Naive thymus-derived CD4-positive, alpha-beta T cell (primary cell): ENCODE data around the gene SEC24C. TPM values are rescaled to one million over a fixed set of nuclear protein-coding genes. Genes with fewer than 3 reads are reported as not detected.

Source experiments
- ATAC-seq: fragments of 150-1000 bp; cut with Tn5 transposase; 2 replicates; pipeline ENCODE4 v1.10.0; 2021; ENCODE audit warnings: mild to moderate bottlenecking, moderate library complexity
- CTCF ChIA-PET: fragments of 350-600 bp; sonication (Branson Sonifier 250); formaldehyde crosslinking; loops from one replicate; lab custom pipeline; 2021; ENCODE audit warnings: antibody characterized with exemption; lab: Charles Lee
- POLR2A ChIA-PET: fragments of 350-600 bp; sonication (Branson Sonifier 250); formaldehyde crosslinking; loops from one replicate; lab custom pipeline; 2021; ENCODE audit warnings: antibody characterized with exemption, inconsistent platforms; lab: Charles Lee
- DNase-seq, 9 donors: peaks; one replicate each; pipeline versions ENCODE4 v3.0.0 to v3.0.0-alpha.2; 2020 to 2022; ENCODE audit warnings: mixed read lengths in 1 of 9
- H3K27ac ChIP-seq: one replicate; pipeline ENCODE4 v1.7.0; 2013; ENCODE audit warnings: mild to moderate bottlenecking, low read depth, low read length, moderate library complexity
- H3K27me3 ChIP-seq, 2 donors: one replicate each; pipeline ENCODE4 v1.7.0; 2013; ENCODE audit warnings: low read length in 2 of 2, mild to moderate bottlenecking in 2 of 2, moderate library complexity in 2 of 2; ENCODE audit not compliant: control insufficient read depth in 2 of 2, insufficient read depth in 2 of 2
- H3K36me3 ChIP-seq, 3 experiments: 1 replicate in 2 of 3; 2 replicates in 1 of 3; pipeline ENCODE4 v1.7.0; 2013; ENCODE audit warnings: low read length in 3 of 3, mild to moderate bottlenecking in 3 of 3, moderate library complexity in 1 of 3; ENCODE audit not compliant: insufficient read depth in 3 of 3, control insufficient read depth in 2 of 3
- H3K4me1 ChIP-seq, 2 donors: one replicate each; pipeline ENCODE4 v1.7.0; 2013; ENCODE audit warnings: low read length in 2 of 2, mild to moderate bottlenecking in 2 of 2, moderate library complexity in 1 of 2; ENCODE audit not compliant: control insufficient read depth in 2 of 2, insufficient read depth in 2 of 2
- H3K4me3 ChIP-seq: 2 replicates; pipeline ENCODE4 v1.7.0; 2013; ENCODE audit warnings: mild to moderate bottlenecking, low read length
- H3K9me3 ChIP-seq, 3 experiments: 1 replicate in 2 of 3; 2 replicates in 1 of 3; pipeline ENCODE4 v1.7.0; 2013; ENCODE audit warnings: low read length in 3 of 3; ENCODE audit not compliant: control insufficient read depth in 2 of 3
- H3K27ac Mint-ChIP-seq, 9 donors: one replicate each; pipeline ENCODE4 v1.8.0; 2020 to 2022; ENCODE audit warnings: mixed read lengths in 9 of 9, mild to moderate bottlenecking in 8 of 9, moderate library complexity in 5 of 9, inconsistent platforms in 2 of 9
- H3K27me3 Mint-ChIP-seq, 5 donors: one replicate each; pipeline ENCODE4 v1.8.0; 2021 to 2022; ENCODE audit warnings: mixed read lengths in 5 of 5, mild to moderate bottlenecking in 1 of 5
- H3K36me3 Mint-ChIP-seq, 5 donors: one replicate each; pipeline ENCODE4 v1.8.0; 2020 to 2022; ENCODE audit warnings: mixed read lengths in 5 of 5, mild to moderate bottlenecking in 3 of 5, inconsistent platforms in 1 of 5
- H3K4me1 Mint-ChIP-seq, 7 donors: one replicate each; pipeline ENCODE4 v1.8.0; 2020 to 2022; ENCODE audit warnings: mixed read lengths in 7 of 7, mild to moderate bottlenecking in 3 of 7, inconsistent platforms in 1 of 7
- H3K4me3 Mint-ChIP-seq, 10 donors: one replicate each; pipeline ENCODE4 v1.8.0; 2020 to 2022; ENCODE audit warnings: mild to moderate bottlenecking in 10 of 10, mixed read lengths in 10 of 10, moderate library complexity in 6 of 10, inconsistent platforms in 2 of 10
- H3K9me3 Mint-ChIP-seq, 11 donors: one replicate each; pipeline ENCODE4 v1.8.0; 2020 to 2022; ENCODE audit warnings: mixed read lengths in 11 of 11, mild to moderate bottlenecking in 4 of 11, inconsistent platforms in 1 of 11, moderate library complexity in 1 of 11
- intact Hi-C, 2 donors: fragments of 100-400 bp; cut with micrococcal nuclease; formaldehyde crosslinking; loops; one replicate each; pipeline ENCODE4 v1.15.1; 2023
- polyA plus RNA-seq, 2 donors: library from polyadenylated mRNA; unstranded; fragments of 300-500 nt; fragmentation: Illumina TruSeq; gene quantifications; one replicate each; pipeline ENCODE4 v1.2.3, GENCODE V29; 2021
- total RNA-seq, 6 experiments: library from RNA in 5 of 6; stranded (reverse) in 5 of 6; gene quantifications; 1 replicate in 5 of 6; 2 replicates in 1 of 6; pipeline ENCODE4 v1.2.3 and lab custom pipeline; 2021 to 2026

The SEC24C gene
- total and polyA plus RNA-seq, 7 experiments from 2014 or later: 23.3 to 122 (median 82.2) TPM

GRCh38 chr10:73746721-73747120 lies 2.5 kb downstream of the SEC24C start:
- no peaks in the 10 kb centered on the region for H3K27me3 ChIP-seq
- Mint-ChIP-seq H3K27ac (peak overlapping the region in 3 of 9 donors; percentile 48 to 70 (median 63)), H3K4me1 (peaks cover 33 to 70% (median 60%) of the 10 kb centered on the region in 7 donors), H3K27me3 (no peaks in the 10 kb centered on the region), H3K9me3 (no peaks in the 10 kb centered on the region), H3K4me3 (peak overlapping the region; percentile 32 to 100 (median 66)), H3K36me3 (peaks cover 8 to 26% (median 22%) of the 10 kb centered on the region in 5 donors)
- intact Hi-C loops: loop anchor here in 1 of 2 donors (10.0 kb wide), 1 partner anchor 1468 kb away; the partner anchor contains the start of gene VDAC2
- ChIA-PET POLR2A (interaction anchor here (0.6 to 2.1 kb wide), 6 partner anchors 9 to 1662 kb away, joined by 3 to 8 read pairs (median 4); a partner anchor contains a TSS), CTCF (no interaction called here)
- H3K4me1 ChIP-seq: peaks cover 22 to 42% of the 10 kb centered on the region in 2 donors
- DNase-seq (no peak), ATAC-seq (no peak)
- H3K27ac ChIP-seq: no peak overlapping the region
- no peak overlapping the region for H3K4me3 ChIP-seq
- H3K36me3 ChIP-seq: peaks cover 3 to 40% (median 5%) of the 10 kb centered on the region in 3 experiments
- no peaks in the 10 kb centered on the region for H3K9me3 ChIP-seq

DNA sequence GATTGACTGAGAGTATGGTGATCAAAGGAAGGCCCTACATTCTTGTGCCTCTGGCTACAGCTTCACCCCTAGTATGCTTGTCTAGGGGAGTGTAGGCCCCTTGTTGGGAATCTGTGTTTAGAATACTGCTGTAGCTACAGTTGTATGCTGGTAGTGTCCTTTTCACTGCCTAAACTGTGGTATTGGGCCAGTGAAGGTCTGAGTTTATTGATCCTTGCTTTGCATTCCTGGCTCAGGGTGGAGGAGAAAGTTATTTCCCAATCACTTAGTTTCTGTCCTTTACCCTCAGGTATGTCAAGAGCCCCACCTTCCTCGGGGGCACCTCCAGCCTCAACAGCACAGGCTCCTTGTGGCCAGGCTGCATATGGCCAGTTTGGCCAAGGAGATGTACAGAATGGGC lies 6.6 kb downstream of the SEC24C start:
- Histone ChIP-seq H3K4me1 (peaks cover 7 to 28% of the 10 kb centered on the region in 2 donors), H3K4me3 (no peak overlapping the region), H3K27me3 (no peaks in the 10 kb centered on the region), H3K27ac (peak overlapping the region; percentile 17), H3K9me3 (no peaks in the 10 kb centered on the region), H3K36me3 (peaks cover 17 to 69% (median 33%) of the 10 kb centered on the region in 3 experiments)
- Mint-ChIP-seq H3K27me3 (no peaks in the 10 kb centered on the region), H3K27ac (peak overlapping the region in 1 of 9 donors; percentile 23), H3K9me3 (no peaks in the 10 kb centered on the region), H3K4me1 (peaks cover 33 to 51% (median 46%) of the 10 kb centered on the region in 7 donors), H3K4me3 (no peak overlapping the region), H3K36me3 (peaks cover 8 to 42% (median 32%) of the 10 kb centered on the region in 5 donors)
- intact Hi-C loops: no loop called here
- DNase-seq: no peak
- ATAC-seq: no peak
- ChIA-PET POLR2A (interaction anchor here (0.7 kb wide), 1 partner anchor 9 kb away, joined by 3 read pairs; no protein-coding TSS in a partner anchor), CTCF (interaction anchor here (1.5 kb wide), 1 partner anchor 18 kb away, joined by 4 read pairs; no protein-coding TSS in a partner anchor)

GRCh38 chr10:73756183-73756582 lies 12.0 kb downstream of the SEC24C start:
- Mint-ChIP-seq H3K36me3 (peaks cover 0 to 44% (median 28%) of the 10 kb centered on the region in 5 donors), H3K4me1 (peaks cover 25 to 53% (median 50%) of the 10 kb centered on the region in 7 donors), H3K27me3 (no peaks in the 10 kb centered on the region), H3K9me3 (no peaks in the 10 kb centered on the region), H3K4me3 (no peak overlapping the region), H3K27ac (peak overlapping the region in 5 of 9 donors; percentile 13 to 81 (median 15))
- no peak overlapping the region for H3K4me3 ChIP-seq
- POLR2A ChIA-PET: interaction anchor here (0.7 to 1.4 kb wide), 4 partner anchors 10 to 16 kb away, joined by 3 to 4 read pairs (median 4); a partner anchor contains a TSS
- DNase-seq (no peak), ATAC-seq (no peak)
- CTCF ChIA-PET: no interaction called here
- intact Hi-C loops: no loop called here
- no peaks in the 10 kb centered on the region for H3K9me3 ChIP-seq
- H3K27ac ChIP-seq: no peak overlapping the region
- peaks cover 10 to 32% of the 10 kb centered on the region in 2 donors for H3K4me1 ChIP-seq
- peaks cover 20 to 69% (median 44%) of the 10 kb centered on the region in 3 experiments for H3K36me3 ChIP-seq
- no peaks in the 10 kb centered on the region for H3K27me3 ChIP-seq

GRCh38 chr10:73758704-73759511 lies 14.7 kb downstream of the SEC24C start:
- peaks cover 22 to 54% (median 41%) of the 10 kb centered on the region in 7 donors for H3K4me1 Mint-ChIP-seq
- Histone ChIP-seq H3K9me3 (no peaks in the 10 kb centered on the region), H3K36me3 (peaks cover 24 to 70% (median 40%) of the 10 kb centered on the region in 3 experiments), H3K27ac (peak overlapping the region; percentile 56), H3K27me3 (no peaks in the 10 kb centered on the region), H3K4me1 (peaks cover 10 to 59% of the 10 kb centered on the region in 2 donors), H3K4me3 (peak overlapping the region; percentile 19)
- H3K36me3 Mint-ChIP-seq: peaks cover 3 to 51% (median 32%) of the 10 kb centered on the region in 5 donors
- H3K9me3 Mint-ChIP-seq: no peaks in the 10 kb centered on the region
- intact Hi-C loops: no loop called here
- no peaks in the 10 kb centered on the region for H3K27me3 Mint-ChIP-seq
- ATAC-seq: peak; percentile 40
- peak overlapping the region; percentile 26 to 79 (median 66) for H3K27ac Mint-ChIP-seq
- POLR2A ChIA-PET: interaction anchor here (0.6 to 2.9 kb wide), 8 partner anchors 10 to 40 kb away, joined by 3 to 25 read pairs (median 4); partner anchors contain the start of gene SEC24C
- no peak for DNase-seq
- CTCF ChIA-PET: interaction anchor here (0.6 to 2.4 kb wide), 3 partner anchors 10 to 116 kb away, joined by 3 to 11 read pairs (median 3); partner anchors contain the start of gene CHCHD1
- H3K4me3 Mint-ChIP-seq: peak overlapping the region in 8 of 10 donors; percentile 14 to 55 (median 39)

DNA sequence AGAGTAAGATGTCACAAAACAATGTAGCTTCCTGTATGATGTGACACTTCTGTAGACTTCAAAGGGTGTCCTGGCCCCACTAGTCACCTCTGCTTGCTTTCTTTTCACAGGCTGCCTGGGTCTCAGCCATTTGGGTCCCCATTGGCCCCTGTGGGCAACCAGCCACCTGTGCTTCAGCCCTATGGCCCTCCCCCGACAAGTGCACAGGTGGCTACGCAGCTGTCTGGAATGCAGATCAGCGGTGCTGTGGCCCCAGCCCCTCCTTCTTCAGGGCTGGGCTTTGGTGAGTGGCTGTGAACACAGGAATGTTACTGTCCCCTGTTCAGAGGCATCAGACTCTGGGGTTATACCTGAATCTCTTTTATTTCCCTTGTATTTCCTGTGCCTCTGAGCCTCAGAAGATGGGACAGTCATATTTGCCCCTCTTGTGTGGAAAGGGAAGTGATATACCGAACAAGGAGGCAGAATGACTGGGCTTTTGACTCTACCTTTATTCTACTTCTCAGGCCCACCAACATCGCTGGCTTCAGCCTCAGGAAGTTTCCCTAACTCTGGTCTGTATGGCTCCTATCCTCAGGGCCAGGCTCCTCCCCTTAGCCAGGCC lies 15.4 kb downstream of the SEC24C start:
- Histone ChIP-seq H3K4me3 (peak overlapping the region; percentile 5), H3K27ac (peak overlapping the region; percentile 56), H3K9me3 (no peaks in the 10 kb centered on the region), H3K4me1 (peaks cover 10 to 61% of the 10 kb centered on the region in 2 donors), H3K36me3 (peaks cover 24 to 69% (median 37%) of the 10 kb centered on the region in 3 experiments), H3K27me3 (no peaks in the 10 kb centered on the region)
- H3K36me3 Mint-ChIP-seq: peaks cover 4 to 51% (median 29%) of the 10 kb centered on the region in 5 donors
- no peaks in the 10 kb centered on the region for H3K9me3 Mint-ChIP-seq
- ChIA-PET POLR2A (interaction anchor here (0.6 to 2.9 kb wide), 7 partner anchors 9 to 28 kb away, joined by 3 to 25 read pairs (median 3); a partner anchor contains a TSS), CTCF (interaction anchor here (2.4 kb wide), 1 partner anchor 10 kb away, joined by 11 read pairs; no protein-coding TSS in a partner anchor)
- H3K4me3 Mint-ChIP-seq: peak overlapping the region in 7 of 10 donors; percentile 13 to 55 (median 40)
- DNase-seq (peak in 3 of 9 donors; percentile 12 to 40 (median 19)), ATAC-seq (peak; percentile 92)
- intact Hi-C loops: no loop called here
- H3K27ac Mint-ChIP-seq: peak overlapping the region; percentile 26 to 79 (median 72)
- H3K4me1 Mint-ChIP-seq: peaks cover 22 to 55% (median 41%) of the 10 kb centered on the region in 7 donors
- H3K27me3 Mint-ChIP-seq: no peaks in the 10 kb centered on the region

DNA sequence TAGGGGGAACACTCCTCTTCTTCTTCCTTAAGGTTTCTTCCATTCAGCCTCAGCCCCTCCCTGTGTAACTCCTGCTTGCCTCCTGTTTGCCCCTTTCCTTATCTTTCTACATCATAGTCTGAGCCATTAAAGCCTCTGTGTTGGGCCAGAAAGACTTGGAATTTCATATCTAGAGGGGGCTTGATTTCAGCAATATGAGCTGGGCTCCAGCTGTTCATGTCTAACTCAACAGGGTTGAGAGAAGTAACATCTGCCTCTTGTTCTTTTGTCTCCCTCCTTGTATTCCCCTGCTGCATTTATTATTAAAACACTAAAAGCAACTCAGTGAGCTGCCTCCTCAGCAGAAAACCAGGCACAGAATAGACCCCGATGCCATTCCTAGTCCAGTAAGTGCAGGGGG lies 17.6 kb downstream of the SEC24C start:
- no peaks in the 10 kb centered on the region for H3K9me3 ChIP-seq
- peaks cover 17 to 59% (median 41%) of the 10 kb centered on the region in 5 donors for H3K36me3 Mint-ChIP-seq
- H3K4me1 ChIP-seq: peaks cover 10 to 61% of the 10 kb centered on the region in 2 donors
- no peaks in the 10 kb centered on the region for H3K9me3 Mint-ChIP-seq
- no peaks in the 10 kb centered on the region for H3K27me3 ChIP-seq
- peaks cover 15 to 51% (median 32%) of the 10 kb centered on the region in 7 donors for H3K4me1 Mint-ChIP-seq
- H3K27ac Mint-ChIP-seq: peak overlapping the region in 5 of 9 donors; percentile 16 to 82 (median 56)
- no peak overlapping the region for H3K4me3 Mint-ChIP-seq
- H3K4me3 ChIP-seq: no peak overlapping the region
- ChIA-PET CTCF (no interaction called here), POLR2A (interaction anchor here (1.3 to 3.5 kb wide), 2 partner anchors 8 to 11 kb away, joined by 4 to 10 read pairs; a partner anchor contains a TSS)
- H3K36me3 ChIP-seq: peaks cover 31 to 81% (median 53%) of the 10 kb centered on the region in 3 experiments
- H3K27me3 Mint-ChIP-seq: no peaks in the 10 kb centered on the region
- no peak overlapping the region for H3K27ac ChIP-seq
- intact Hi-C loops: no loop called here
- ATAC-seq (no peak), DNase-seq (no peak)
